Psoas muscle (tissue), 8 donors: ENCODE results near the gene PEX1. TPM values are rescaled to one million over a fixed set of nuclear protein-coding genes. Genes with fewer than 3 reads are reported as not detected.

Experiments
- ATAC-seq, 4 donors: fragments of 200-7000 bp; cut with Tn5 transposase; one replicate each; pipeline ENCODE4 v1.9.1; 2020; ENCODE audit warnings: moderate library complexity in 3 of 4, mild to moderate bottlenecking in 2 of 4
- DNase-seq, 2 donors: peaks; one replicate each; pipeline ENCODE4 v3.0.0-alpha.2; 2020
- H3K27ac ChIP-seq: fragments of 200-600 bp; one replicate; pipeline ENCODE4 v1.8.0; 2022
- H3K27me3 ChIP-seq, 3 donors: fragments of 200-600 bp in 1 of 3; one replicate each; pipeline versions ENCODE4 v1.6.1 to v1.8.0; 2013 to 2022; ENCODE audit warnings: low read length in 2 of 3, mild to moderate bottlenecking in 2 of 3, moderate library complexity in 1 of 3; ENCODE audit not compliant: insufficient read depth in 3 of 3
- H3K36me3 ChIP-seq, 2 donors: fragments of 200-600 bp in 1 of 2; one replicate each; pipeline versions ENCODE4 v1.6.1 to v1.8.0; 2013 to 2022; ENCODE audit warnings: low read depth in 1 of 2, mild to moderate bottlenecking in 1 of 2, moderate library complexity in 1 of 2; ENCODE audit not compliant: insufficient read depth in 1 of 2
- H3K4me1 ChIP-seq: fragments of 200-600 bp; one replicate; pipeline ENCODE4 v1.8.0; 2022
- H3K4me3 ChIP-seq: fragments of 200-600 bp; one replicate; pipeline ENCODE4 v1.8.0; 2022; ENCODE audit warnings: mild to moderate bottlenecking
- H3K9me3 ChIP-seq: fragments of 200-600 bp; one replicate; pipeline ENCODE4 v1.8.0; 2022
- WGBS, 3 donors: extraction: QIAGEN DNeasy Blood & Tissue Kit; methylation state at CpG; one replicate each; pipeline versions ENCODE4 v1.1.6 to v1.1.7; 2013; 5-methylcytosine and 5-hydroxymethylcytosine counted together
- intact Hi-C, 2 donors: fragments of 100-400 bp; cut with DNase I; formaldehyde crosslinking; loops; one replicate each; pipeline versions ENCODE4 v1.11.0 to v1.14.2; 2022
- polyA plus RNA-seq, 3 donors: library from polyadenylated mRNA; stranded (reverse); fragments of 200-250 nt; gene quantifications; one replicate each; pipeline ENCODE4 v1.2.3, GENCODE V29; 2013
- total RNA-seq, 4 donors: library from RNA; stranded (reverse); fragmentation: NEBNext Ultra II Directional in 2 of 4; extraction: Animal tissue kit (Norgen Biotek cat#: 25700) in 2 of 4; gene quantifications; one replicate each; pipeline versions ENCODE4 v1.2.1 to v1.2.4, GENCODE V29; 2021 to 2023
- TF ChIP-seq, protein P1 (sequence below): fragments of 200-600 bp; IDR thresholded peaks from one replicate; pipeline ENCODE4 v1.8.0; 2022; ENCODE audit warnings: antibody characterized with exemption
- donor health status: healthy with polysubstance abuse.
- donor health status: DM: no; HTN: no; CAD: no; lungs with moderate emphysema.
- donor health status: Bipolar disorder and iron deficiency.
- donor health status: healthy.
- donor health status: DM: yes; HTN: yes; CAD: no.
- donor health status: DM: no; HTN: no; CAD: no.
- donor health status: DM: no; HTN: no; CAD: no.
- donor health status: DM: yes; HTN: yes; CAD: no.

PEX1 gene
- total and polyA plus RNA-seq, 7 donors = 3.9 to 14.2 (median 11.1) TPM

DNA sequence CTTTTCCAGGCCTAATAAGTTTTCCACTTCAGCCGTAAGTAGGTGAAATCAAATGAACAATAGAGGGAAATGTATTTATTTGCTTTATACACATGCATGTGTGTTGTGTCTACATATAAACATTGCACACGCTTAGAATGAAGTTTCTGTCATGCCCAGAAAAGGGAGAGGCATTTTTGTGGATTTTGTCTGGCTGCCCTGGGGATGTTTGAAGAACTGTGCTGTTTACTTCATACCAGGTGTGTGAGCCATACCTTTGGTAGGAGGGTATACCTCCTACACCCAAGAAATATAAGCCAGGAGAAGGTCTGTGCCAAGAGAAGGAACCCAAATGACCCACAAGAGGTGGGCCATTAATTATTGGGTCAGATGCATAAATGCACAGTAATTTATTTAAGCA lies 68.2 kb downstream of the PEX1 start:
- DNase-seq (no peak), ATAC-seq (no peak)
- no peaks in the 10 kb centered on the region for H3K4me1 ChIP-seq
- H3K4me3 ChIP-seq = no peak overlapping the region
- intact Hi-C loops = loop anchor here in 1 of 2 donors (10.0 kb wide), 1 partner anchor 225 kb away; no protein-coding TSS in a partner anchor
- TF ChIP-seq, protein P1, sequence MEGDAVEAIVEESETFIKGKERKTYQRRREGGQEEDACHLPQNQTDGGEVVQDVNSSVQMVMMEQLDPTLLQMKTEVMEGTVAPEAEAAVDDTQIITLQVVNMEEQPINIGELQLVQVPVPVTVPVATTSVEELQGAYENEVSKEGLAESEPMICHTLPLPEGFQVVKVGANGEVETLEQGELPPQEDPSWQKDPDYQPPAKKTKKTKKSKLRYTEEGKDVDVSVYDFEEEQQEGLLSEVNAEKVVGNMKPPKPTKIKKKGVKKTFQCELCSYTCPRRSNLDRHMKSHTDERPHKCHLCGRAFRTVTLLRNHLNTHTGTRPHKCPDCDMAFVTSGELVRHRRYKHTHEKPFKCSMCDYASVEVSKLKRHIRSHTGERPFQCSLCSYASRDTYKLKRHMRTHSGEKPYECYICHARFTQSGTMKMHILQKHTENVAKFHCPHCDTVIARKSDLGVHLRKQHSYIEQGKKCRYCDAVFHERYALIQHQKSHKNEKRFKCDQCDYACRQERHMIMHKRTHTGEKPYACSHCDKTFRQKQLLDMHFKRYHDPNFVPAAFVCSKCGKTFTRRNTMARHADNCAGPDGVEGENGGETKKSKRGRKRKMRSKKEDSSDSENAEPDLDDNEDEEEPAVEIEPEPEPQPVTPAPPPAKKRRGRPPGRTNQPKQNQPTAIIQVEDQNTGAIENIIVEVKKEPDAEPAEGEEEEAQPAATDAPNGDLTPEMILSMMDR = no peak
- H3K27ac ChIP-seq = no peak overlapping the region
- 82 to 90% (median 89%) methylated on average over 2 of the region's 2 CpGs for WGBS, 3 donors
- no peaks in the 10 kb centered on the region for H3K27me3 ChIP-seq
- peaks cover 11 to 87% of the 10 kb centered on the region in 2 donors for H3K36me3 ChIP-seq
- no peaks in the 10 kb centered on the region for H3K9me3 ChIP-seq

DNA sequence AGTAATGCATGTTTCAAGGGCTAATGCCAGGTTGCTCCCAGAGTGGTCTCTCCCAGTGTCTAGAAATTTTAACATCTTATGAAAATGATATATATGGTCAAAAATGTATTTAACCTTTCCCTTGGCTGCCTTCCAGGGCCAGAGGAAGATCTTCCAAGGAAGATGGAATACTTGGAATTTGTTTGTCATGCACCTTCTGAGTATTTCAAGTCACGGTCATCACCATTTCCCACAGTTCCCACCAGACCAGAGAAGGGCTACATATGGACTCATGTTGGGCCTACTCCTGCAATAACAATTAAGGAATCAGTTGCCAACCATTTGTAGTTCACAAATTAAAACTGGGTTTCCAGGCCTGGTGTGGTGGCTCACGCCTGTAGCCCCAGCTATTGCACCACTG lies 72.1 kb downstream of the PEX1 start:
- no peak for DNase-seq
- Histone ChIP-seq H3K27me3 (no peaks in the 10 kb centered on the region), H3K4me1 (no peaks in the 10 kb centered on the region), H3K27ac (no peak overlapping the region), H3K36me3 (peaks cover 14 to 88% of the 10 kb centered on the region in 2 donors), H3K9me3 (no peaks in the 10 kb centered on the region), H3K4me3 (no peak overlapping the region)
- intact Hi-C loops = no loop called here
- no peak for ATAC-seq
- 86 to 95% (median 88%) methylated on average over 2 of the region's 2 CpGs for WGBS, 3 donors
- TF ChIP-seq, protein P1 = no peak

DNA sequence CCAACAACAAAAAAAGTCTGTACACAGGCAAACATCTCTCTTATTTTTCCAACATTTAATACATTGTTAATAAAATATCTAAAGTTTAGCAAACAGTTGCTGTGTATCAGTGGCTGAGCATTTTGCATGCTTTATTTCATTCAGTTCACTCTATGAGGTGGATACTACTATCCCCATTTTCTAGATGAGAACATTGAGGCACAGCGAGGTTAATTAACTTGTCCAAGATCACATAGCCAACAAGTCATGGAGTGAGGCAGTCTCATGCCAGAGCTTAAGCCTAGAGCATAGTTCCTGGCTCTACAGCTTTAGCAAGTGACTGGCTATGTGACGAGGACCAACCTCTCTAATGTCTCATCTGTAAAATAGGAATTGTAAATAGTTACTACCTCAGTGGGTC lies 76.7 kb downstream of the PEX1 start:
- Histone ChIP-seq H3K9me3 (no peaks in the 10 kb centered on the region), H3K4me3 (no peak overlapping the region), H3K36me3 (peaks cover 14 to 81% of the 10 kb centered on the region in 2 donors), H3K4me1 (peaks cover 18% of the 10 kb centered on the region), H3K27me3 (no peaks in the 10 kb centered on the region), H3K27ac (no peak overlapping the region)
- DNase-seq (no peak), ATAC-seq (no peak)
- intact Hi-C loops = no loop called here
- TF ChIP-seq, protein P1 = no peak
- 85 to 96% (median 93%) methylated on average over 2 of the region's 2 CpGs for WGBS, 3 donors

DNA sequence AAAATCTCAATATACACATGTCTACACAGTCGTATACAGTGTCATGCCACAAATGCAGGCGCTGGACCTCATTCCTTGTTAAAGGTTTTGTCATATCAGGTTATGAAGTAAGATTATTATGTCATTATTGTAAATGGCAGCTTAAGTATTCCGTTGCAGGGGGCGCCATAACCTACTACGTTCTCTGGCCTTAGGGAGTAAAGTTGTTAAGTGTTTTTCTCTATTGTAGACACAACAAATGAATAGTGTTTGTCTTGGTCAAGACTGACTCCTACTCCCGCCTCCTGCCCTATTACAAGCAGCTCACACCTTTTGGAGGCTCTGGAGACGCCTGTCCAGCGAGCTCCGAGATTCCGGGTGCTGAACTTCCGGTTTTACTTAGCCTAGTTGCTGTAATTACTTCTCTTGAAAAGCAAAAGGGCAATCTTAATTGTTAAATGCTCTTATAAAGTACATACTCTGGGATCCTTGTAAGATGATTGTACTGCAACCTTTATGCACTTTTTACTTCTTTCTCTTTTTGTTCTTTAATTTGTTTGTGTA lies 80.0 kb downstream of the PEX1 start:
- H3K4me1 ChIP-seq = peaks cover 18% of the 10 kb centered on the region
- peaks cover 6 to 47% of the 10 kb centered on the region in 2 donors for H3K36me3 ChIP-seq
- ATAC-seq = peak in 3 of 4 donors; percentile 5 to 16 (median 11)
- peak overlapping the region; percentile 80 for H3K4me3 ChIP-seq
- WGBS, 3 donors = 1 to 2% (median 1%) methylated on average over 11 of the region's 11 CpGs
- TF ChIP-seq, protein P1 = peak; percentile 26
- DNase-seq = peak; percentile 30 to 52
- no peaks in the 10 kb centered on the region for H3K9me3 ChIP-seq
- H3K27me3 ChIP-seq = no peaks in the 10 kb centered on the region
- intact Hi-C loops = loop anchor here (5.0 kb wide), 4 partner anchors 79 to 566 kb away; partner anchors contain the start of genes ANKIB1 (in 2 of the 2), KRIT1 (in 2 of the 2), LRRD1 (in 1 of the 2) and MTERF1 (in 1 of the 2)
- peak overlapping the region; percentile 91 for H3K27ac ChIP-seq
